ENCODE measurements around the gene ZMYND19.
"Not testable (repeated sequence)": the region's sequence is repeated elsewhere in the genome, so short reads cannot be mapped to it uniquely, and the experiment has no call there.

ZMYND19 gene

GRCh38 chr9:137590469-137591383, at the start of gene ZMYND19:
TSS of gene ZMYND19 (minus strand) at chr9:137590512. CDS start at chr9:137590263, 249 bp downstream.
- DNase-seq: peak; percentile 91

GRCh38 chr9:137639303-137640051, 49.2 kb upstream of the ZMYND19 start:
- no peak for DNase-seq

GRCh38 chr9:137638680-137639079, 48.4 kb upstream of the ZMYND19 start:
- DNase-seq: no peak

GRCh38 chr9:137634016-137634415, 43.7 kb upstream of the ZMYND19 start:
- DNase-seq: no peak

- DNase-seq: no peak
Measured at GRCh38 chr9:137632230-137633161, 42.2 kb upstream of the ZMYND19 start.

GRCh38 chr9:137631345-137632229, 41.3 kb upstream of the ZMYND19 start:
- DNase-seq: no peak

- no peak for DNase-seq
Measured at GRCh38 chr9:137630679-137631078, 40.4 kb upstream of the ZMYND19 start.

- no peak for DNase-seq
Measured at GRCh38 chr9:137630126-137630525, 39.8 kb upstream of the ZMYND19 start.

- not testable (repeated sequence) for DNase-seq
Measured at GRCh38 chr9:137627406-137627805, 37.1 kb upstream of the ZMYND19 start.

GRCh38 chr9:137626464-137626863, 36.2 kb upstream of the ZMYND19 start:
- no peak for DNase-seq

- not testable (repeated sequence) for DNase-seq
Measured at GRCh38 chr9:137622211-137622610, 31.9 kb upstream of the ZMYND19 start.

- DNase-seq: peak; percentile 22
Measured at GRCh38 chr9:137621131-137621757, 30.9 kb upstream of the ZMYND19 start.

- no peak for DNase-seq
Measured at GRCh38 chr9:137620581-137620980, 30.3 kb upstream of the ZMYND19 start.

- DNase-seq: no peak
Measured at GRCh38 chr9:137620048-137620405, 29.7 kb upstream of the ZMYND19 start.

GRCh38 chr9:137619240-137620047, 29.1 kb upstream of the ZMYND19 start:
- peak; percentile 54 for DNase-seq

GRCh38 chr9:137618105-137619067, 28.1 kb upstream of the ZMYND19 start, which contains the start of gene EHMT1:
TSS of gene EHMT1 (plus strand) at chr9:137619005. CDS start at chr9:137619029, 24 bp downstream.
- peak; percentile 89 for DNase-seq

GRCh38 chr9:137615387-137615871, 25.1 kb upstream of the ZMYND19 start:
- no peak for DNase-seq

- no peak for DNase-seq
Measured at GRCh38 chr9:137614631-137615386, 24.5 kb upstream of the ZMYND19 start.

All from stimulated activated CD4-positive, alpha-beta T cell treated with anti-CD3 and anti-CD28 coated beads, Interleukin-15, amount 100 ng/mL, for 24 hours (primary cell).